H1 (cell line): Measurements from ENCODE around the gene SERINC5. TPM values are rescaled to one million over a fixed set of nuclear protein-coding genes. Genes with fewer than 3 reads are reported as not detected.
A peak's percentile ranks its signal among the peaks of the same experiment; 100 is the strongest.

Experiments used
- CTCF ChIA-PET: fragments of 300-600 bp; sonication (Branson Sonifier 250); formaldehyde crosslinking; loops from one replicate; lab custom pipeline; 2021; ENCODE audit not compliant: partially characterized antibody; lab: Charles Lee
- POLR2A ChIA-PET: fragments of 300-600 bp; sonication (Branson Sonifier 250); formaldehyde crosslinking; loops from one replicate; lab custom pipeline; 2021; ENCODE audit warnings: inconsistent platforms; ENCODE audit not compliant: partially characterized antibody; lab: Charles Lee
- DNase-seq, 2 experiments: peaks; one replicate each; pipeline versions ENCODE4 v3.0.0 to v3.0.0-alpha.2; 2010 to 2022; ENCODE audit warnings: low spot score in 2 of 2, low read depth in 1 of 2, mixed read lengths in 1 of 2
- FAIRE-seq: peaks from 2 replicates; lab custom pipeline; 2011; peaks lifted over from hg19 to GRCh38; lab: Jason Lieb, UNC
- H2AFZ ChIP-seq: 2 replicates; pipeline ENCODE4 v1.8.1; 2012; ENCODE audit warnings: low read length, inconsistent platforms
- H2AK5ac ChIP-seq: 2 replicates; pipeline ENCODE4 v1.6.1; 2013; ENCODE audit warnings: low read depth, low read length
- H2BK120ac ChIP-seq: replicated peaks from 2 replicates; pipeline ENCODE3; 2013; ENCODE audit warnings: low read depth, low read length, inconsistent platforms
- H2BK12ac ChIP-seq: 2 replicates; pipeline ENCODE4 v1.6.1; 2013; ENCODE audit warnings: low read depth, low read length
- H2BK15ac ChIP-seq: 2 replicates; pipeline ENCODE4 v1.6.1; 2013; ENCODE audit warnings: low read length
- H2BK20ac ChIP-seq: 2 replicates; pipeline ENCODE4 v1.6.1; 2013; ENCODE audit warnings: low read length
- H2BK5ac ChIP-seq: 2 replicates; pipeline ENCODE4 v1.6.1; 2013; ENCODE audit warnings: low read depth, low read length
- H3K14ac ChIP-seq: 2 replicates; pipeline ENCODE4 v1.6.1; 2013; ENCODE audit warnings: inconsistent platforms; ENCODE audit not compliant: insufficient read length
- H3K18ac ChIP-seq: 2 replicates; pipeline ENCODE4 v1.6.1; 2013; ENCODE audit warnings: low read length; ENCODE audit errors: extremely low read depth
- H3K23ac ChIP-seq: 2 replicates; pipeline ENCODE4 v1.6.1; 2013; ENCODE audit warnings: inconsistent platforms; ENCODE audit not compliant: insufficient read length
- H3K23me2 ChIP-seq: 2 replicates; pipeline ENCODE4 v1.6.1; 2013; ENCODE audit warnings: low read depth, low read length
- H3K27ac ChIP-seq: 2 replicates; pipeline ENCODE4 v1.6.1; 2011; ENCODE audit warnings: low read depth, low read length, inconsistent platforms
- H3K27me3 ChIP-seq, 4 experiments: replicated peaks in 1 of 4; 1 replicate in 1 of 4; 2 replicates in 3 of 4; pipeline versions ENCODE4 v1.6.1 to v1.8.1; 2011 to 2013; ENCODE audit warnings: low read length in 3 of 4, mild to moderate bottlenecking in 3 of 4, inconsistent platforms in 2 of 4, mixed read lengths in 2 of 4, moderate library complexity in 1 of 4; ENCODE audit not compliant: control insufficient read depth in 3 of 4, insufficient read depth in 3 of 4; ENCODE audit errors: extremely low read depth in 1 of 4
- H3K36me3 ChIP-seq, 4 experiments: 2 replicates each; pipeline versions ENCODE4 v1.6.1 to v1.8.1; 2011 to 2013; ENCODE audit warnings: mild to moderate bottlenecking in 4 of 4, low read length in 3 of 4, moderate library complexity in 2 of 4, control low read depth in 1 of 4, inconsistent platforms in 1 of 4; ENCODE audit not compliant: insufficient read depth in 4 of 4, control insufficient read depth in 2 of 4
- H3K4ac ChIP-seq: replicated peaks from 2 replicates; pipeline ENCODE3; 2013; ENCODE audit warnings: low read length, low read depth, mixed read lengths, inconsistent platforms; ENCODE audit not compliant: insufficient read length
- H3K4me1 ChIP-seq, 4 experiments: replicated peaks in 1 of 4; 1 replicate in 1 of 4; 2 replicates in 3 of 4; pipeline versions ENCODE4 v1.6.1 to v1.8.1; 2011 to 2013; ENCODE audit warnings: low read length in 3 of 4, inconsistent platforms in 2 of 4, mixed read lengths in 1 of 4; ENCODE audit not compliant: insufficient read depth in 4 of 4, control insufficient read depth in 3 of 4
- H3K4me2 ChIP-seq, 2 experiments: 2 replicates each; pipeline versions ENCODE4 v1.6.1 to v1.8.1; 2011 to 2013; ENCODE audit warnings: low read depth in 2 of 2, low read length in 2 of 2, control low read depth in 1 of 2, inconsistent platforms in 1 of 2, mild to moderate bottlenecking in 1 of 2; ENCODE audit not compliant: insufficient read depth in 1 of 2
- H3K4me3 ChIP-seq, 4 experiments: fragments of 200-600, 300-600 bp in 1 of 4; sonication (generic), shearing (Covaris generic), sonication (Bioruptor Twin) in 1 of 4; 2 replicates each; pipeline versions ENCODE4 v1.5.1 to v1.8.1; 2011 to 2016; ENCODE audit warnings: low read length in 4 of 4, low read depth in 3 of 4, control low read depth in 2 of 4, inconsistent platforms in 2 of 4, mild to moderate bottlenecking in 2 of 4, mixed read lengths in 1 of 4, moderate library complexity in 1 of 4; ENCODE audit not compliant: insufficient read depth in 2 of 4; ENCODE audit errors: extremely low read depth in 1 of 4
- H3K56ac ChIP-seq: replicated peaks from 2 replicates; pipeline ENCODE3; 2013; ENCODE audit warnings: low read depth, mild to moderate bottlenecking, mixed read lengths, low read length, inconsistent platforms; ENCODE audit not compliant: insufficient read length
- H3K79me1 ChIP-seq: 2 replicates; pipeline ENCODE4 v1.6.1; 2013; ENCODE audit warnings: low read depth, low read length, control low read depth
- H3K79me2 ChIP-seq, 2 experiments: 2 replicates each; pipeline versions ENCODE4 v1.6.1 to v1.8.1; 2012 to 2013; ENCODE audit warnings: low read length in 2 of 2, mild to moderate bottlenecking in 2 of 2, inconsistent platforms in 1 of 2; ENCODE audit not compliant: insufficient read depth in 2 of 2, control insufficient read depth in 1 of 2
- H3K9ac ChIP-seq, 4 experiments: replicated peaks in 1 of 4; 1 replicate in 1 of 4; 2 replicates in 3 of 4; pipeline versions ENCODE4 v1.6.1 to v1.8.1; 2011 to 2013; ENCODE audit warnings: low read depth in 3 of 4, low read length in 3 of 4, control low read depth in 2 of 4, mild to moderate bottlenecking in 2 of 4, moderate library complexity in 2 of 4, inconsistent platforms in 1 of 4; ENCODE audit errors: extremely low read depth in 1 of 4
- H3K9me3 ChIP-seq, 2 experiments: 2 replicates each; pipeline versions ENCODE4 v1.6.1 to v1.8.1; 2012 to 2013; ENCODE audit warnings: mild to moderate bottlenecking in 2 of 2, moderate library complexity in 2 of 2, control low read depth in 1 of 2, inconsistent platforms in 1 of 2, low read depth in 1 of 2, low read length in 1 of 2, mixed read lengths in 1 of 2; ENCODE audit not compliant: insufficient read depth in 2 of 2
- H4K20me1 ChIP-seq, 2 experiments: replicated peaks in 1 of 2; 2 replicates each; pipeline versions ENCODE3 to v1.8.1; 2011 to 2013; ENCODE audit warnings: inconsistent platforms in 2 of 2, low read length in 2 of 2, mild to moderate bottlenecking in 1 of 2; ENCODE audit not compliant: insufficient read depth in 2 of 2, control insufficient read depth in 1 of 2
- H4K5ac ChIP-seq: 2 replicates; pipeline ENCODE4 v1.6.1; 2013; ENCODE audit warnings: low read length, low read depth, mixed read lengths, inconsistent platforms; ENCODE audit not compliant: insufficient read length
- H4K8ac ChIP-seq: 2 replicates; pipeline ENCODE4 v1.8.0; 2013; ENCODE audit warnings: mild to moderate bottlenecking, moderate library complexity, low read length, inconsistent platforms; ENCODE audit not compliant: insufficient read depth; ENCODE audit errors: extremely low read depth
- H4K91ac ChIP-seq: replicated peaks from 2 replicates; pipeline ENCODE3; 2013; ENCODE audit warnings: low read length, mixed read lengths, inconsistent platforms; ENCODE audit not compliant: insufficient read length
- BCL11A ChIP-seq, 2 experiments: IDR thresholded peaks; one replicate each; pipeline ENCODE4 v1.6.1; 2011; ENCODE audit warnings: low read depth in 2 of 2, low read length in 2 of 2, mild to moderate bottlenecking in 2 of 2
- FOSL1 ChIP-seq: IDR thresholded peaks from 2 replicates; pipeline ENCODE4 v1.6.1; 2011; ENCODE audit warnings: mild to moderate bottlenecking, low read depth, low read length, moderate library complexity; ENCODE audit not compliant: insufficient read depth
- POLR2A ChIP-seq, 2 experiments: IDR thresholded peaks; 1 replicate in 1 of 2; 2 replicates in 1 of 2; pipeline ENCODE4 v1.6.1; 2011; ENCODE audit warnings: low read depth in 2 of 2, low read length in 2 of 2, mild to moderate bottlenecking in 2 of 2; ENCODE audit errors: control extremely low read depth in 1 of 2
- POLR2AphosphoS5 ChIP-seq: IDR thresholded peaks from 2 replicates; pipeline ENCODE4 v1.6.1; 2011; ENCODE audit warnings: low read depth, low read length
- SIN3A ChIP-seq, 2 experiments: IDR thresholded peaks in 1 of 2; conservative IDR thresholded peaks in 1 of 2; 2 replicates each; pipeline ENCODE4 v1.6.1; 2011 to 2012; ENCODE audit warnings: low read length in 2 of 2, improper control_type of control experiment in 1 of 2, low read depth in 1 of 2, mild to moderate bottlenecking in 1 of 2
- SRF ChIP-seq: IDR thresholded peaks from 2 replicates; pipeline ENCODE4 v1.6.1; 2011; ENCODE audit warnings: mild to moderate bottlenecking, low read depth, low read length, moderate library complexity
- WGBS, 2 experiments: shearing (Covaris generic) in 1 of 2; methylation state at CpG; one replicate each; pipeline versions ENCODE4 v1.1.6 to v1.1.7; 2013 to 2015; ENCODE audit warnings: low lambda C conversion rate in 2 of 2, mixed read lengths in 2 of 2, inconsistent platforms in 1 of 2, low coverage in 1 of 2, missing lambda C conversion rate in 1 of 2; ENCODE audit not compliant: insufficient replicate concordance in 2 of 2, insufficient coverage in 1 of 2, insufficient read length in 1 of 2; ENCODE audit errors: extremely low coverage in 1 of 2, missing lambda C conversion rate in 1 of 2; 5-methylcytosine and 5-hydroxymethylcytosine counted together
- polyA plus RNA-seq, 7 experiments: library from polyadenylated mRNA; depleted of rRNA in 3 of 7; stranded (reverse) in 5 of 7; unstranded in 2 of 7; fragments of >200 nt in 5 of 7; fragments of 200-250 nt in 2 of 7; gene quantifications; 1 replicate in 5 of 7; 2 replicates in 1 of 7; 4 replicates in 1 of 7; pipeline versions ENCODE4 v1.2.1 to v1.2.3, GENCODE V29; 2011 to 2013; ENCODE audit warnings: missing spikeins in 2 of 7, mixed read lengths in 2 of 7
- total RNA-seq: library from RNA; stranded (reverse); fragmentation: NEBNext Ultra II Directional; extraction: Animal tissue kit (Norgen Biotek cat#: 25700); gene quantifications from 2 replicates; pipeline ENCODE4 v1.2.1, GENCODE V29; 2021

Gene SERINC5
- total and polyA plus RNA-seq, 2 of the 8 experiments (the other 6 are each of a cell fraction or from before 2014, with no cell fraction given): 32.2 to 149 TPM

GRCh38 chr5:80147119-80147815 is 108.6 kb downstream of the SERINC5 start:
- no peak overlapping the region for H3K14ac ChIP-seq
- H4K8ac ChIP-seq: no peak overlapping the region
- H3K23me2 ChIP-seq: no peaks in the 10 kb centered on the region
- no peaks in the 10 kb centered on the region for H3K9me3 ChIP-seq
- no peak overlapping the region for H3K23ac ChIP-seq
- H3K4me2 ChIP-seq: no peak overlapping the region
- H3K4me1 ChIP-seq: peaks cover 10 to 21% (median 17%) of the 10 kb centered on the region in 4 experiments; a peak in 6 of 7 replicates
- no peak overlapping the region for H2BK20ac ChIP-seq
- H2BK15ac ChIP-seq: 0 out of 2 replicates have a peak overlapping the region, but pooled peaks have one; percentile 23
- FAIRE-seq: no peak
- peaks cover 4 to 72% (median 25%) of the 10 kb centered on the region in 4 experiments; a peak in 7 of 8 replicates for H3K36me3 ChIP-seq
- H2AFZ ChIP-seq: no peak overlapping the region
- H2BK12ac ChIP-seq: peak overlapping the region; percentile 83; the same call in 1 of the 2 replicates
- H4K91ac ChIP-seq: no peak overlapping the region
- CTCF ChIA-PET: interaction anchor here (0.9 to 2.9 kb wide), 4 partner anchors 56 to 159 kb away, joined by 3 to 8 read pairs (median 3); no protein-coding TSS in a partner anchor
- H3K56ac ChIP-seq: no peak overlapping the region
- no peaks in the 10 kb centered on the region for H3K79me2 ChIP-seq
- no peak overlapping the region for H2BK120ac ChIP-seq
- H3K4me3 ChIP-seq: no peak overlapping the region
- peak; percentile 56; the same call in 1 of the 2 replicates for TF ChIP-seq POLR2AphosphoS5
- TF ChIP-seq POLR2A (IDR thresholded peaks at IDR 0.05; ENCODE audit: control extremely low read depth in 1 of 2, low read depth in 2 of 2, low read length in 2 of 2): peak in 1 of 2 experiments; percentile 46; a peak in 1 of 3 replicates
- no peak for TF ChIP-seq BCL11A (IDR thresholded peaks at IDR 0.05; ENCODE audit: low read depth in 2 of 2, low read length in 2 of 2)
- TF ChIP-seq SRF: no peak
- no peak for TF ChIP-seq FOSL1
- TF ChIP-seq SIN3A (conservative IDR thresholded peaks at IDR 0.05 in 1 of 2, IDR thresholded peaks at IDR 0.05 in 1 of 2; ENCODE audit: low read depth in 1 of 2, low read length in 2 of 2): no peak
- TF ChIP-seq, all 59 proteins: peak for 2
- POLR2A ChIA-PET: interaction anchor here (1.1 kb wide), 1 partner anchor 14 kb away, joined by 4 read pairs; no protein-coding TSS in a partner anchor
- H3K18ac ChIP-seq: peak overlapping the region; percentile 56
- WGBS, 2 experiments: 94% methylated on average over 9 of the region's 9 CpGs; no CpG with 5 or more reads in 1 of the 2 experiments
- H3K9ac ChIP-seq: no peak overlapping the region
- no peak overlapping the region for H4K5ac ChIP-seq
- no peaks in the 10 kb centered on the region for H3K27me3 ChIP-seq
- no peaks in the 10 kb centered on the region for H3K79me1 ChIP-seq
- DNase-seq: no peak
- H2AK5ac ChIP-seq: no peak overlapping the region
- H4K20me1 ChIP-seq: no peaks in the 10 kb centered on the region
- peak overlapping the region; percentile 10; the same call in 1 of the 2 replicates for H3K27ac ChIP-seq
- H2BK5ac ChIP-seq: peak overlapping the region; percentile 79
- H3K4ac ChIP-seq: no peak overlapping the region
